A549 (cell line): Measurements from ENCODE around the gene WDR45B.

Experiments
- CEBPB ChIP-seq, 2 experiments: fragments of >200 bp in 1 of 2; sonication (Bioruptor Twin) in 1 of 2; formaldehyde crosslinking in 1 of 2; IDR thresholded peaks; 2 replicates each; pipeline ENCODE4 v1.6.1; 2012 to 2016
- CTCF ChIP-seq: fragments of >200 bp; sonication (Bioruptor Twin); formaldehyde crosslinking; IDR thresholded peaks from 3 replicates; pipeline ENCODE4 v1.5.1; 2016
- EP300 ChIP-seq, 2 experiments: fragments of >200 bp; sonication (Bioruptor Twin); formaldehyde crosslinking; IDR thresholded peaks; 2 replicates in 1 of 2; 3 replicates in 1 of 2; pipeline ENCODE4 v1.6.1; 2016 to 2017
- HOXB13 ChIP-seq: fragments of 250-450 bp; sonication (Bioruptor Pico); IDR thresholded peaks from 2 replicates; pipeline ENCODE4 v1.5.0; 2020; ENCODE audit warnings: low read depth, mild to moderate bottlenecking, moderate library complexity
- JUN ChIP-seq, 2 experiments: fragments of >200 bp; sonication (Bioruptor Twin); formaldehyde crosslinking; IDR thresholded peaks; 2 replicates in 1 of 2; 3 replicates in 1 of 2; pipeline ENCODE4 v1.6.1; 2016 to 2017
- KDM1A ChIP-seq: fragments of 200-600 bp; sonication (generic); IDR thresholded peaks from 2 replicates; pipeline ENCODE4 v1.6.1; 2016; ENCODE audit warnings: low read depth, mild to moderate bottlenecking
- KDM5A ChIP-seq: fragments of 200-600 bp; sonication (generic); IDR thresholded peaks from 2 replicates; pipeline ENCODE4 v1.6.1; 2016; ENCODE audit warnings: antibody characterized with exemption, mild to moderate bottlenecking
- POLR2A ChIP-seq: IDR thresholded peaks from 2 replicates; pipeline ENCODE4 v1.6.1; 2012; ENCODE audit warnings: mild to moderate bottlenecking, low read length
- RFX5 ChIP-seq: fragments of 450-650 bp; IDR thresholded peaks from 2 replicates; pipeline ENCODE4 v1.7.1; 2014; ENCODE audit warnings: antibody characterized with exemption, mild to moderate bottlenecking, moderate library complexity
- ZFP36 ChIP-seq: fragments of 450-650 bp; IDR thresholded peaks from 2 replicates; pipeline ENCODE4 v1.6.1; 2014; ENCODE audit warnings: borderline replicate concordance; ENCODE audit not compliant: partially characterized antibody
- TF ChIP-seq, protein P1 (sequence below): IDR thresholded peaks from 2 replicates; pipeline ENCODE4 v1.6.1; 2012
- TF ChIP-seq, protein P2 (sequence below): fragments of 200-600 bp; sonication (generic); IDR thresholded peaks from 2 replicates; pipeline ENCODE4 v1.6.1; 2016; ENCODE audit warnings: antibody characterized with exemption, mild to moderate bottlenecking, moderate library complexity
- TF ChIP-seq, protein P3 (sequence below): fragments of 450-650 bp; IDR thresholded peaks from 2 replicates; pipeline ENCODE4 v1.6.1; 2014; ENCODE audit warnings: antibody characterized with exemption
- TF ChIP-seq, protein P4 (sequence below): fragments of 150-350 bp; IDR thresholded peaks from 2 replicates; pipeline ENCODE4 v1.6.1; 2014; ENCODE audit warnings: low read depth, mild to moderate bottlenecking, low read length

DNA sequence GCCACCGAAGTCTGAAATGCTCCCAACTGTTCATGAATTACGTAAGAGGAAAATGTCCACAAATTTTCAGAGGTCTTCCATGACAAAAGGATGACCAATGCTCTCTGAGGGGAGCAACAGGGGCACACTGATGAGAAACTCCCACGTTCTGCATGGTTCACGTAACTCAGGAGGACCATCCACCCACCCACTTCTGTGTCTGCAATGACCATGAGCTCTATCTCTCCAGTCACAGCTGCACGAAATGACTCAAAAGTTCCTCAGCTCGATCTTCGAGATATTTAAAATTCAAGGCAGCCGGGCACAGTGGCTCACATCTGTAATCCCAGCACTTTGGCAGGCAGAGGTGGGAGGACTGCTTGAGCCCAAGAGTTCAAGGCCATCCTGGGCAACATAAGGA is 15.8 kb downstream of the WDR45B start:
- no peak for TF ChIP-seq CTCF
- no peak for TF ChIP-seq KDM5A
- TF ChIP-seq POLR2A = no peak
- no peak for TF ChIP-seq RFX5
- TF ChIP-seq, protein P1, sequence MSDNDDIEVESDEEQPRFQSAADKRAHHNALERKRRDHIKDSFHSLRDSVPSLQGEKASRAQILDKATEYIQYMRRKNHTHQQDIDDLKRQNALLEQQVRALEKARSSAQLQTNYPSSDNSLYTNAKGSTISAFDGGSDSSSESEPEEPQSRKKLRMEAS = no peak
- no peak for TF ChIP-seq KDM1A
- TF ChIP-seq CEBPB (IDR thresholded peaks at IDR 0.05) = no peak
- TF ChIP-seq EP300 (IDR thresholded peaks at IDR 0.05) = no peak
- TF ChIP-seq, protein P2, sequence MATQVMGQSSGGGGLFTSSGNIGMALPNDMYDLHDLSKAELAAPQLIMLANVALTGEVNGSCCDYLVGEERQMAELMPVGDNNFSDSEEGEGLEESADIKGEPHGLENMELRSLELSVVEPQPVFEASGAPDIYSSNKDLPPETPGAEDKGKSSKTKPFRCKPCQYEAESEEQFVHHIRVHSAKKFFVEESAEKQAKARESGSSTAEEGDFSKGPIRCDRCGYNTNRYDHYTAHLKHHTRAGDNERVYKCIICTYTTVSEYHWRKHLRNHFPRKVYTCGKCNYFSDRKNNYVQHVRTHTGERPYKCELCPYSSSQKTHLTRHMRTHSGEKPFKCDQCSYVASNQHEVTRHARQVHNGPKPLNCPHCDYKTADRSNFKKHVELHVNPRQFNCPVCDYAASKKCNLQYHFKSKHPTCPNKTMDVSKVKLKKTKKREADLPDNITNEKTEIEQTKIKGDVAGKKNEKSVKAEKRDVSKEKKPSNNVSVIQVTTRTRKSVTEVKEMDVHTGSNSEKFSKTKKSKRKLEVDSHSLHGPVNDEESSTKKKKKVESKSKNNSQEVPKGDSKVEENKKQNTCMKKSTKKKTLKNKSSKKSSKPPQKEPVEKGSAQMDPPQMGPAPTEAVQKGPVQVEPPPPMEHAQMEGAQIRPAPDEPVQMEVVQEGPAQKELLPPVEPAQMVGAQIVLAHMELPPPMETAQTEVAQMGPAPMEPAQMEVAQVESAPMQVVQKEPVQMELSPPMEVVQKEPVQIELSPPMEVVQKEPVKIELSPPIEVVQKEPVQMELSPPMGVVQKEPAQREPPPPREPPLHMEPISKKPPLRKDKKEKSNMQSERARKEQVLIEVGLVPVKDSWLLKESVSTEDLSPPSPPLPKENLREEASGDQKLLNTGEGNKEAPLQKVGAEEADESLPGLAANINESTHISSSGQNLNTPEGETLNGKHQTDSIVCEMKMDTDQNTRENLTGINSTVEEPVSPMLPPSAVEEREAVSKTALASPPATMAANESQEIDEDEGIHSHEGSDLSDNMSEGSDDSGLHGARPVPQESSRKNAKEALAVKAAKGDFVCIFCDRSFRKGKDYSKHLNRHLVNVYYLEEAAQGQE = no peak
- TF ChIP-seq, protein P3, sequence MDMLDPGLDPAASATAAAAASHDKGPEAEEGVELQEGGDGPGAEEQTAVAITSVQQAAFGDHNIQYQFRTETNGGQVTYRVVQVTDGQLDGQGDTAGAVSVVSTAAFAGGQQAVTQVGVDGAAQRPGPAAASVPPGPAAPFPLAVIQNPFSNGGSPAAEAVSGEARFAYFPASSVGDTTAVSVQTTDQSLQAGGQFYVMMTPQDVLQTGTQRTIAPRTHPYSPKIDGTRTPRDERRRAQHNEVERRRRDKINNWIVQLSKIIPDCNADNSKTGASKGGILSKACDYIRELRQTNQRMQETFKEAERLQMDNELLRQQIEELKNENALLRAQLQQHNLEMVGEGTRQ = no peak
- no peak for TF ChIP-seq HOXB13
- TF ChIP-seq JUN (IDR thresholded peaks at IDR 0.05) = no peak
- TF ChIP-seq, protein P4, sequence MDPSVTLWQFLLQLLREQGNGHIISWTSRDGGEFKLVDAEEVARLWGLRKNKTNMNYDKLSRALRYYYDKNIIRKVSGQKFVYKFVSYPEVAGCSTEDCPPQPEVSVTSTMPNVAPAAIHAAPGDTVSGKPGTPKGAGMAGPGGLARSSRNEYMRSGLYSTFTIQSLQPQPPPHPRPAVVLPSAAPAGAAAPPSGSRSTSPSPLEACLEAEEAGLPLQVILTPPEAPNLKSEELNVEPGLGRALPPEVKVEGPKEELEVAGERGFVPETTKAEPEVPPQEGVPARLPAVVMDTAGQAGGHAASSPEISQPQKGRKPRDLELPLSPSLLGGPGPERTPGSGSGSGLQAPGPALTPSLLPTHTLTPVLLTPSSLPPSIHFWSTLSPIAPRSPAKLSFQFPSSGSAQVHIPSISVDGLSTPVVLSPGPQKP = no peak
- TF ChIP-seq ZFP36 = no peak
